CD4-positive, alpha-beta memory T cell (primary cell): ENCODE results near the gene MARK3. TPM values are rescaled to one million over a fixed set of nuclear protein-coding genes. Genes with fewer than 3 reads are reported as not detected.

Experiments used
- CTCF ChIA-PET: fragments of 350-600 bp; sonication (Branson Sonifier 250); formaldehyde crosslinking; loops from one replicate; lab custom pipeline; 2021; ENCODE audit warnings: inconsistent platforms; ENCODE audit not compliant: partially characterized antibody; lab: Charles Lee
- POLR2A ChIA-PET: fragments of 350-600 bp; sonication (Branson Sonifier 250); formaldehyde crosslinking; loops from one replicate; lab custom pipeline; 2021; ENCODE audit not compliant: partially characterized antibody; lab: Charles Lee
- DNase-seq, 5 donors: peaks; one replicate each; pipeline versions ENCODE4 v3.0.0 to v3.0.0-alpha.2; 2020 to 2022; ENCODE audit warnings: mixed read lengths in 1 of 5
- H3K27ac ChIP-seq: one replicate; pipeline ENCODE4 v1.7.0; 2013; ENCODE audit warnings: low read depth, low read length
- H3K27me3 ChIP-seq: 2 replicates; pipeline ENCODE4 v1.7.0; 2013; ENCODE audit warnings: mild to moderate bottlenecking, low read length, moderate library complexity; ENCODE audit not compliant: insufficient read depth
- H3K36me3 ChIP-seq: 2 replicates; pipeline ENCODE4 v1.7.0; 2013; ENCODE audit warnings: mild to moderate bottlenecking, low read length, moderate library complexity; ENCODE audit not compliant: insufficient read depth
- H3K4me1 ChIP-seq: 2 replicates; pipeline ENCODE4 v1.7.0; 2013; ENCODE audit warnings: mild to moderate bottlenecking, low read length, moderate library complexity; ENCODE audit not compliant: insufficient read depth
- H3K4me3 ChIP-seq, 2 donors: one replicate each; pipeline ENCODE4 v1.7.0; 2013; ENCODE audit warnings: low read length in 2 of 2, mild to moderate bottlenecking in 1 of 2
- H3K9me3 ChIP-seq, 2 donors: one replicate each; pipeline ENCODE4 v1.7.0; 2013; ENCODE audit warnings: low read length in 2 of 2, control low read depth in 1 of 2; ENCODE audit not compliant: control insufficient read depth in 1 of 2
- H3K27ac Mint-ChIP-seq, 7 donors: one replicate each; pipeline ENCODE4 v1.8.0; 2020 to 2021; ENCODE audit warnings: mixed read lengths in 7 of 7, mild to moderate bottlenecking in 6 of 7, inconsistent platforms in 3 of 7, moderate library complexity in 3 of 7
- H3K27me3 Mint-ChIP-seq, 2 donors: one replicate each; pipeline ENCODE4 v1.8.0; 2020 to 2021; ENCODE audit warnings: mixed read lengths in 2 of 2
- H3K36me3 Mint-ChIP-seq, 2 donors: one replicate each; pipeline ENCODE4 v1.8.0; 2020 to 2021; ENCODE audit warnings: mixed read lengths in 2 of 2, inconsistent platforms in 1 of 2, mild to moderate bottlenecking in 1 of 2
- H3K4me1 Mint-ChIP-seq, 4 donors: one replicate each; pipeline ENCODE4 v1.8.0; 2020 to 2021; ENCODE audit warnings: mixed read lengths in 4 of 4, mild to moderate bottlenecking in 1 of 4
- H3K4me3 Mint-ChIP-seq, 8 donors: one replicate each; pipeline ENCODE4 v1.8.0; 2020 to 2021; ENCODE audit warnings: mixed read lengths in 8 of 8, mild to moderate bottlenecking in 7 of 8, moderate library complexity in 6 of 8, inconsistent platforms in 3 of 8
- H3K9me3 Mint-ChIP-seq, 8 donors: one replicate each; pipeline ENCODE4 v1.8.0; 2020 to 2021; ENCODE audit warnings: mixed read lengths in 8 of 8, mild to moderate bottlenecking in 5 of 8, inconsistent platforms in 3 of 8, moderate library complexity in 1 of 8
- intact Hi-C: fragments of 100-400 bp; cut with micrococcal nuclease; formaldehyde crosslinking; loops from one replicate; pipeline ENCODE4 v1.15.1; 2023
- polyA plus RNA-seq, 2 donors: library from polyadenylated mRNA; unstranded; fragments of 300-500 nt; fragmentation: Illumina TruSeq; gene quantifications; one replicate each; pipeline ENCODE4 v1.2.3, GENCODE V29; 2021
- total RNA-seq, 2 experiments: library from RNA; stranded (reverse); gene quantifications; one replicate each; pipeline ENCODE4 v1.2.3, GENCODE V29; 2021

MARK3 gene
- total and polyA plus RNA-seq, 4 experiments from 2014 or later, result 18.4 to 113 (median 76.2) TPM

DNA sequence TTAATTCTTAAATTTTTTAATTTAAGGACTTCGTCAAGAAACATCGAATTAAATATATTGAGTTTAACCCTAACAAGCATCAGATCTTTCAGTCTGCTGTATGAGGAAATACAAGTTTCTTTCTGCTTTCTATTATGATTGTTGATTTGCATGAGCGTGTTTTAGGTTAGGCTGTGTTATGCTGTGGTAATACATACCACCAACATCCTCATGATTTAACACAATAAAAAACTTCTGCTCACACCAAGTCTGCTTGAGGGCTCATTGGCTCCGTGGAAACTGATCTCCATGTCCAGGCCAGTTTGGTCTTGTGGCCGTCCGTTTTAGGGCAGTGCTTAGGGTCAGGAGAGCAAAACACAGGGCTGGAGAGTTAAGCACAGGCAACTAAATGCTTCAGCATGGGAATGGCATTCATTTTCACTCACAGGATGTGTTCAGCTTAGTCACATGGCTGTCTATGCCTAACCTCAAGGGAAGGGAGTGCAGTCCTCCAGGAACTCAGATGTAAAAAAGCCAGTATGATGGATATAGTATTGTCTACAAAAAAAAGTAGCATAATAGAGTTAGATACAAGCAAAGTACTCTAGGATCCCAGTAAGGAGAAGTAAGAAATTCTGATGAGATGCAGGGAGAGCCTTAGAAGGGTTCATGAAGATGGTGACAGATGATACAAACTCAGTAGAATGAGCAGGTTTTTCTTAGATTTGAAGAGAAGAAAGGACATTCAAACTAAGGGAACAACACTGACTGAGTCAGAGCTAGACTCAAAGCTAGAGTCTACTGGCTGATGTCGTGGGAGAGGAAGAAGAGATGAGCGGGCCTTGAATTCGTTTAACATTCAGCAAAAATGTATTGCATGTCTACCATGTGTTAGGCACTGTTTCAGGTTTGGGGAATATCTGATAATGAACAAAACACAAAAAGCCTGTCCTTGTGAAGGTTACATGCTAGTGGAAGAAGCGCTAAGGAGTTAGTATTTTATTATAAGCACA, 16.3 kb downstream of the MARK3 start:
- POLR2A ChIA-PET, result interaction anchor here (1.5 kb wide), 1 partner anchor 11 kb away, joined by 3 read pairs; no protein-coding TSS in a partner anchor
- intact Hi-C loops, result no loop called here
- H3K27ac ChIP-seq, result no peak overlapping the region

DNA sequence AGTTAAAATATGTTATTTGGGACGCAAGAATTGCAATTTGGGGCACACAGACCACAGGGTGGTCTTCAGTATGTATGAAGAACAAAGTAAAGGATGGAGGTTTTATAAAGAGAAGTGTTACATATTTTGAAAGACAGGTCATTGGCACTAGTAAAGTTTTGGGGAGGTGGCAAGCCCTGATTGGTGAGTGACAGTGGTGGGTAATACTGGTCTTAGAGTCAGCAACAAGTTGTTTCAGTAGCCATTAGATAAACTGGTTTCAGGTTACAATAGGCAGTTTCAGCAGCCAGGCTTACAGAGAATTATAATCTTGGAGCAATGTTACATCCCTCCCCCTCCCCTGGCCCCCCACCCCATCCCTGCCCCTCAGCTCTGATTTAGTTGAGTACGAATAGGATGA, 17.5 kb downstream of the MARK3 start:
- no peak for DNase-seq
- peaks cover 5% of the 10 kb centered on the region for H3K36me3 ChIP-seq
- POLR2A ChIA-PET, result no interaction called here
- H3K4me3 ChIP-seq, result no peak overlapping the region
- no peaks in the 10 kb centered on the region for H3K27me3 ChIP-seq
- Mint-ChIP-seq H3K36me3 (peaks cover 7 to 13% of the 10 kb centered on the region in 2 donors), H3K4me1 (peaks cover 47 to 69% (median 60%) of the 10 kb centered on the region in 4 donors), H3K4me3 (peak overlapping the region in 3 of 8 donors; percentile 28 to 71 (median 35)), H3K27me3 (no peaks in the 10 kb centered on the region), H3K27ac (peak overlapping the region in 3 of 7 donors; percentile 28 to 62 (median 42)), H3K9me3 (no peaks in the 10 kb centered on the region)
- H3K27ac ChIP-seq, result no peak overlapping the region
- no peaks in the 10 kb centered on the region for H3K9me3 ChIP-seq
- CTCF ChIA-PET, result interaction anchor here (5.5 kb wide), 1 partner anchor 11 kb away, joined by 39 read pairs; no protein-coding TSS in a partner anchor
- H3K4me1 ChIP-seq, result peaks cover 63% of the 10 kb centered on the region
- intact Hi-C loops, result no loop called here

More for the DNA sequence above, 16.3 kb downstream of the MARK3 start:
- peaks cover 7% of the 10 kb centered on the region in 2 donors for H3K36me3 Mint-ChIP-seq
- H3K27me3 ChIP-seq, result no peaks in the 10 kb centered on the region
- peaks cover 51 to 78% (median 65%) of the 10 kb centered on the region in 4 donors for H3K4me1 Mint-ChIP-seq
- H3K4me3 ChIP-seq, result no peak overlapping the region
- H3K27ac Mint-ChIP-seq, result peak overlapping the region; percentile 43 to 84 (median 64)
- peaks cover 5% of the 10 kb centered on the region for H3K36me3 ChIP-seq
- no peaks in the 10 kb centered on the region for H3K9me3 ChIP-seq
- peaks cover 70% of the 10 kb centered on the region for H3K4me1 ChIP-seq
- H3K9me3 Mint-ChIP-seq, result no peaks in the 10 kb centered on the region
- DNase-seq, result peak in 1 of 5 donors; percentile 15
- CTCF ChIA-PET, result interaction anchor here (1.5 to 5.5 kb wide), 2 partner anchors 9 to 12 kb away, joined by 9 to 39 read pairs; no protein-coding TSS in a partner anchor
- H3K4me3 Mint-ChIP-seq, result peak overlapping the region in 7 of 8 donors; percentile 8 to 75 (median 59)
- H3K27me3 Mint-ChIP-seq, result no peaks in the 10 kb centered on the region

DNA sequence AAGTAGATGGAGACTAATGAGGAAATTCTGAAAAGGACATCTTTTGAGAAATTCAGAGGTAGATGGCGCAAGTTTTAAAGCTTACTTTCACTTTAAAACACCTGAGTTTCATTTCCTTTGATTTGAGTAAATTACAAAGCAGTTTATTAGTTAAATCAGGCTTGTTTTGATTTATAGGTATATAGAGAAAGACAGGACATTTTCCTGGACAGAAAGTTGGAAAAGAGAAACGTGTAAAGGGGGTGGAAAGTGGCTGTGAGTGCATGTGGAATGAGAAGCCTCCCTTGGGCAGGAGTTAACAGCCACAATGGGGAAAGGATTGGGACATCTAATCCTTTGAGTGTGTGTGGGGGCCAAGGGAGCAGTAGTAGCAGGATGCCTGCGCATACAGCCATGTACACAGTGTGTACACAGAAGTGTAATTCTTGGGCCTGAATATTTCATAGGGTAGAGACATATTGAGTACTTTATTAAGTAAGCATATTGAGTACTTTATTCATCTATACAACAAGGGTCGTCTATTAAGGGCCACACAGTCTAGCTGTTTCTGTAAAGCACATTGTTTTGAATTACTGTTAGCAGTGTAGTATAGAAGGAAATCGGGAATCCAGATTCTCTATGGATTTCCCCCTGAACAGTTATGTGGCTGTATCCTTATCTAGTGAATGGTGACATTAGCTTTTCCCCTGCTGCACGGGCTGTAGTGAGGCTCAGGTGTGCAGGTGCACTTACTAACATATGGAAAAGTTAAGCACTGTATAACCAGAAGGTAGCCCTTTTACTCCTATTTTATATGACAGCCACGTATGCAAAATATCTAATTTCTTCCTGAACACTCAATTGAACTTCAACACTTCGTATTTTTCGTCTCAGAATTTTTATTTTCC, 19.1 kb downstream of the MARK3 start:
- CTCF ChIA-PET, result interaction anchor here (1.0 to 5.5 kb wide), 2 partner anchors 12 to 115 kb away, joined by 3 to 39 read pairs; no protein-coding TSS in a partner anchor
- H3K36me3 Mint-ChIP-seq, result peaks cover 13 to 25% of the 10 kb centered on the region in 2 donors
- Histone ChIP-seq H3K36me3 (peaks cover 5% of the 10 kb centered on the region), H3K9me3 (no peaks in the 10 kb centered on the region), H3K27me3 (no peaks in the 10 kb centered on the region), H3K4me3 (no peak overlapping the region), H3K4me1 (peaks cover 51% of the 10 kb centered on the region), H3K27ac (no peak overlapping the region)
- H3K4me1 Mint-ChIP-seq, result peaks cover 45 to 65% (median 53%) of the 10 kb centered on the region in 4 donors
- POLR2A ChIA-PET, result no interaction called here
- no peaks in the 10 kb centered on the region for H3K9me3 Mint-ChIP-seq
- H3K27me3 Mint-ChIP-seq, result no peaks in the 10 kb centered on the region
- H3K27ac Mint-ChIP-seq, result peak overlapping the region; percentile 2 to 83 (median 43)
- peak overlapping the region; percentile 29 to 76 (median 58) for H3K4me3 Mint-ChIP-seq
- DNase-seq, result no peak
- intact Hi-C loops, result no loop called here

DNA sequence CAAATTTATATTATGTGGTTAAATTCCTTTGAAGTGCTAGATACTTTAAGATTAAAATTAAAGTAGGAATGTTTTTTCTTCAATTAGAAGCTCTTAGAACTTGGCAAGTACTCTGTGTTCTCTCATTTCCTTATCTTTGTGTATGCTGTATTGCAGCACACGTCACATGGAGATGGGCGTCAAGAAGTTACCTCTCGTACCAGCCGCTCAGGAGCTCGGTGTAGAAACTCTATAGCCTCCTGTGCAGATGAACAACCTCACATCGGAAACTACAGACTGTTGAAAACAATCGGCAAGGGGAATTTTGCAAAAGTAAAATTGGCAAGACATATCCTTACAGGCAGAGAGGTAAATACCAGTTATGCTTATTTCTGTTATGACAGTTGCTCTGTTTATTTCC, 19.7 kb downstream of the MARK3 start:
- POLR2A ChIA-PET, result no interaction called here
- H3K36me3 Mint-ChIP-seq, result peaks cover 16 to 25% of the 10 kb centered on the region in 2 donors
- H3K27me3 Mint-ChIP-seq, result no peaks in the 10 kb centered on the region
- H3K27me3 ChIP-seq, result no peaks in the 10 kb centered on the region
- CTCF ChIA-PET, result interaction anchor here (1.0 to 5.5 kb wide), 2 partner anchors 13 to 114 kb away, joined by 3 to 39 read pairs; no protein-coding TSS in a partner anchor
- peak overlapping the region in 3 of 7 donors; percentile 2 to 50 (median 31) for H3K27ac Mint-ChIP-seq
- H3K4me1 Mint-ChIP-seq, result peaks cover 45 to 66% (median 53%) of the 10 kb centered on the region in 4 donors
- H3K27ac ChIP-seq, result no peak overlapping the region
- intact Hi-C loops, result no loop called here
- H3K4me3 Mint-ChIP-seq, result no peak overlapping the region
- no peak for DNase-seq
- H3K4me3 ChIP-seq, result no peak overlapping the region
- H3K9me3 Mint-ChIP-seq, result no peaks in the 10 kb centered on the region
- peaks cover 5% of the 10 kb centered on the region for H3K36me3 ChIP-seq
- H3K9me3 ChIP-seq, result no peaks in the 10 kb centered on the region
- peaks cover 47% of the 10 kb centered on the region for H3K4me1 ChIP-seq

DNA sequence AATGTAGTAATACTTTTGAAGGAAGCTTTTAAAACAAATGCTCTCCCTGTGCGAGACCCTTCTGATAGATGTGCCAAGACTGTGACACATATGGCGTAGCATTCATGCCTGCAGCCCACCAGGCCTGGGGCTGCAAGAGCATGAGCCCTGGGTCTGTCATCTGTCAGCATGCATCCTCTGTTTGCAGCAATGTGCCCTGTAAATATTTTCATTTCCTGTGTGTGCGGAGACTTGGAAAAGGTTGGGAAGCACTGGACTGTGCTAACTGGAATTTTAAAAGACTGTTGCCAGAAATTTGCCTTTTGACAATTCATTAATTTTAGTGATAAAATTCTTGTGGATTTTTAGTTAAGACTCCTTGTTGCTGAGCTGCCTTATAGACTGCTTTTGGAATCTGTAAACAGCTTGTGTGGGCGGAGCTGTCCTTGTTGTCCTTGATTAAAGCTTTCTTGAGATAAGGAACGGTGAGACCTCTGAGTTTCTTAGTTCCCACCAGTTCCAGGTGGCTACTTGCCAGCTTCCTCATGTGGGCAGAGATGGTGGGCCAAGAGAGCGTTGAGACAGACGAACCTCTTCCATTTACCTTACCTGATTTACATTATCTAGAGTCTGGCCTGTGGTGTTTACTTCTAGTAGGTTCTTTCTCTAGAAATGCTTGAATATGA, 23.4 kb downstream of the MARK3 start:
- ChIA-PET CTCF (interaction anchor here (1.2 to 1.8 kb wide), 2 partner anchors 14 to 18 kb away, joined by 6 to 7 read pairs; no protein-coding TSS in a partner anchor), POLR2A (no interaction called here)
- H3K27me3 Mint-ChIP-seq, result no peaks in the 10 kb centered on the region
- Histone ChIP-seq H3K36me3 (peaks cover 6% of the 10 kb centered on the region), H3K27ac (no peak overlapping the region), H3K27me3 (no peaks in the 10 kb centered on the region), H3K9me3 (no peaks in the 10 kb centered on the region), H3K4me1 (peaks cover 11% of the 10 kb centered on the region), H3K4me3 (no peak overlapping the region)
- peaks cover 24 to 44% of the 10 kb centered on the region in 2 donors for H3K36me3 Mint-ChIP-seq
- H3K4me3 Mint-ChIP-seq, result no peak overlapping the region
- H3K9me3 Mint-ChIP-seq, result no peaks in the 10 kb centered on the region
- intact Hi-C loops, result no loop called here
- peaks cover 19 to 35% (median 22%) of the 10 kb centered on the region in 4 donors for H3K4me1 Mint-ChIP-seq
- DNase-seq, result no peak
- peak overlapping the region in 5 of 7 donors; percentile 13 to 65 (median 39) for H3K27ac Mint-ChIP-seq

DNA sequence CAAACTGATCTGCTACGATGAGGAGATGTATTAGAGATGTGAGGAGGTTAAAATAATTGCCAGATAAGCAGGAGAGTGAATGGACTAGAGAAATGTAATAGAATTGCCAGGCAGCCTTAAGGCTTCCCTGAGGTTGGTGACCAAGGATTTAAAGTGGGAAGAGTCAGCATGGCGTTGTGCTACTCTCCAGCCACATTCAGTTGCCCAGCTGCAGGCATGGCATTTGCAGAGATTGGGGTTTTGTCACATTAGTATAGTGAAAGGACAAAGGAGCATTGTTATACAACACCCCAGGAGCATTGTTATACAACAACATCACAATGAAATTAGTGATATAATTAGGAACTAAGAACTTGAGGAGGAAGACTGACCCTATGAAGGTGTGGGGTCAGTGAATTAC, 31.7 kb downstream of the MARK3 start:
- POLR2A ChIA-PET, result no interaction called here
- CTCF ChIA-PET, result interaction anchor here (2.0 kb wide), 1 partner anchor 23 kb away, joined by 11 read pairs; no protein-coding TSS in a partner anchor
- H3K9me3 ChIP-seq, result no peaks in the 10 kb centered on the region
- H3K36me3 ChIP-seq, result peaks cover 7% of the 10 kb centered on the region
- no peak overlapping the region for H3K4me3 ChIP-seq
- H3K27me3 ChIP-seq, result no peaks in the 10 kb centered on the region
- intact Hi-C loops, result no loop called here
- H3K27ac ChIP-seq, result no peak overlapping the region
- peaks cover 34 to 52% (median 43%) of the 10 kb centered on the region in 4 donors for H3K4me1 Mint-ChIP-seq
- H3K9me3 Mint-ChIP-seq, result no peaks in the 10 kb centered on the region
- H3K27ac Mint-ChIP-seq, result peak overlapping the region in 6 of 7 donors; percentile 0 to 65 (median 28)
- peaks cover 29 to 30% of the 10 kb centered on the region in 2 donors for H3K36me3 Mint-ChIP-seq
- no peak for DNase-seq
- no peak overlapping the region for H3K4me3 Mint-ChIP-seq
- H3K27me3 Mint-ChIP-seq, result no peaks in the 10 kb centered on the region
- H3K4me1 ChIP-seq, result peaks cover 19% of the 10 kb centered on the region
